Motor neuron (in vitro differentiated cells): ENCODE results near the gene MAJIN. TPM values are rescaled to one million over a fixed set of nuclear protein-coding genes. Genes with fewer than 3 reads are reported as not detected.
"Not testable (repeated sequence)": the region's sequence is repeated elsewhere in the genome, so short reads cannot be mapped to it uniquely, and the experiment has no call there.

Source experiments
- ATAC-seq, 8 experiments: fragments of 200-7000 bp; cut with Tn5 transposase; replicated peaks in 6 of 8; 2 replicates each; pipeline ENCODE4 v1.8.0; 2021; ENCODE audit warnings: mild to moderate bottlenecking in 8 of 8, moderate library complexity in 8 of 8
- H3K27ac ChIP-seq, 2 donors: fragments of 250-450 bp; sonication (Bioruptor Pico); 2 replicates each; pipeline ENCODE4 v1.9.0; 2021; ENCODE audit warnings: antibody characterized with exemption in 2 of 2, mild to moderate bottlenecking in 2 of 2, moderate library complexity in 1 of 2
- H3K4me1 ChIP-seq, 2 donors: fragments of 250-450 bp; sonication (Bioruptor Pico); replicated peaks in 1 of 2; 2 replicates each; pipeline ENCODE4 v1.6.1; 2021; ENCODE audit warnings: antibody characterized with exemption in 2 of 2, mild to moderate bottlenecking in 2 of 2, moderate library complexity in 1 of 2
- H3K4me3 ChIP-seq, 5 donors: fragments of 250-450 bp; sonication (Bioruptor Pico); 2 replicates each; pipeline ENCODE4 v1.9.0; 2021; ENCODE audit warnings: antibody characterized with exemption in 5 of 5, mild to moderate bottlenecking in 5 of 5, moderate library complexity in 4 of 5
- WGBS, 10 experiments: fragments of 450-650 bp; shearing (Covaris generic); methylation state at CpG; one replicate each; pipeline ENCODE4 v1.0.0; 2022; 5-methylcytosine and 5-hydroxymethylcytosine counted together
- in situ Hi-C, 9 experiments: fragments of 400-800 bp; cut with MboI; loops; one replicate each; pipeline ENCODE4 v1.15.0; 2021; ENCODE audit warnings: low sequenced_read_pairs in 9 of 9, low pct_unique_long_range_greater_than_20kb in 2 of 9; ENCODE audit not compliant: unreplicated experiment in 9 of 9
- total RNA-seq, 8 experiments: library from RNA; unstranded; fragments of 300-600 nt; gene quantifications; 2 replicates each; pipeline versions ENCODE4 v1.2.3 to v1.2.4, GENCODE V29; 2022

MAJIN gene
- total RNA-seq, 8 experiments from 2014 or later: 0.11 to 1.8 (median 0.18) TPM; not detected in 4

DNA sequence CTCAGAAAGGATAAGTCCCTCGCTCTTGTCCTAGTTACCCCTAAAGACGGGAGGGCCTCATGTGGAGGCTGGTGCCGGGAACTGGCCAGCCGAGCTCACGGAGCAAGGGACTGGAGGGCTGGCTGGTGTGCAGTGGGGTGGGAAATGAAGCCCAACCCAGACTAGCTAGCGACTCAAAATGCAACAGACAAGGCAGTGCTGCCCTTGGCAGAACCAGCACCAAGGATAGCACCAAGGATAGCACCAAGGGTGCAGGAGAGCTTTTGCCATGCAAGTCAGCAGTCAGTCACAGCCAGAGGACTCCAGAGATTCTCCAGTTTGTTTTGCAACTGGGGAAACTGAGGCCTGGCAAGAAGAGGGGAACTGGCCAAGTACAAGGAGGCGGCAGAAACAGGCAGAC, 31.4 kb upstream of the MAJIN start:
- WGBS, 10 experiments: 73 to 83% methylated on average over 1 to 3 of the region's 7 CpGs; no CpG with 5 or more reads in 8 of the 10 experiments
- no peak for ATAC-seq
- Histone ChIP-seq H3K4me1 (no peaks in the 10 kb centered on the region), H3K27ac (no peak overlapping the region), H3K4me3 (no peak overlapping the region)
- in situ Hi-C loops: no loop called here

GRCh38 chr11:65002706-65003105, 30.8 kb upstream of the MAJIN start:
- Histone ChIP-seq H3K27ac (no peak overlapping the region), H3K4me1 (no peaks in the 10 kb centered on the region), H3K4me3 (no peak overlapping the region)
- no peak for ATAC-seq
- in situ Hi-C loops: no loop called here
- WGBS, 10 experiments: 0 to 90% (median 72%) methylated on average over 2 to 5 of the region's 5 CpGs; no CpG with 5 or more reads in 5 of the 10 experiments

GRCh38 chr11:64999478-64999877, 27.6 kb upstream of the MAJIN start:
- ATAC-seq: no peak
- 40 to 100% (median 64%) methylated on average over 1 of the region's 1 CpG; no CpG with 5 or more reads in 6 of the 10 experiments for WGBS, 10 experiments
- H3K27ac ChIP-seq: no peak overlapping the region
- in situ Hi-C loops: no loop called here
- H3K4me1 ChIP-seq: peaks cover 0 to 4% of the 10 kb centered on the region in 2 donors
- no peak overlapping the region for H3K4me3 ChIP-seq

- in situ Hi-C loops: no loop called here
- H3K4me1 ChIP-seq: peaks cover 0 to 4% of the 10 kb centered on the region in 2 donors
- no peak overlapping the region for H3K27ac ChIP-seq
- peak in 1 of 8 experiments; percentile 14 for ATAC-seq
- no peak overlapping the region for H3K4me3 ChIP-seq
- WGBS, 10 experiments: 36 to 100% (median 90%) methylated on average over 1 to 5 of the region's 9 CpGs; no CpG with 5 or more reads in 3 of the 10 experiments
Observed at GRCh38 chr11:64998690-64999431, 27.0 kb upstream of the MAJIN start.

GRCh38 chr11:64998141-64998540, 26.2 kb upstream of the MAJIN start:
- peaks cover 0 to 4% of the 10 kb centered on the region in 2 donors for H3K4me1 ChIP-seq
- ATAC-seq: no peak
- no peak overlapping the region for H3K27ac ChIP-seq
- no peak overlapping the region for H3K4me3 ChIP-seq
- in situ Hi-C loops: no loop called here
- 40 to 100% (median 71%) methylated on average over 1 of the region's 1 CpG; no CpG with 5 or more reads in 7 of the 10 experiments for WGBS, 10 experiments

DNA sequence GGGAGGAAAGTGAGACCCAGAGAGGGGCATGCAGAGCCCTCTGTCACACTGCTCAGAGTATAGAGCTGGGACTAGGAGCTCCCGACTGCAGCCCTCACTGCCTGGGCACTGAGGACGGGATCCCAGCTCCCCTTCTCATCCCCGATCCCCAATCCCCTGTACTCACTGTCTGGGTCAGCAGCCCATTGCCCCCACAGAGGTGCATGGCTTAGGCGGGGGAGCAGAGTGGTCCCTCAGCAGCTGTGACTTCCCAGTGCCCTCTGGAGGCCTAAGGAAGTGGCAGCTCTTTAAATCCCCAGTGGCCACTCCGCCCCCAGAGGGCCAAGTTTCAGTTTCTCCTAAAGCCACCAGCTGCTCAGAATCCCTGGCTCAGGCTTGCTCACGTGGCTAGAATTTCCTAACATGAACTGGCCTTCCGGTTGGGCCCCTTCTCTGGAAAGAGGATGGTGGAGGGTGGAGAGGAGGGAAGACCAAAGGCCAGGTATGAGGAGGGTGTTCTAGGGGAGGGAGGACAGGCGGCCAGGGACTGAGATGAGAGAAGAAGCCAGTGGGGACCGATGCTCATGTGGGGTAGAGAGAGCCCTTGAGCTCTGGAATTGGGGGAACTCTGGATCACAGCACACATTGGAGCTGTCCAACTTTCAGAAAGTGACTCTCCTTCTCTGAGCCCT, 24.9 kb upstream of the MAJIN start, which contains the start of gene BATF2:
Gene BATF2, minus strand, starts transcription at position 262 of the 671 bp plus-strand sequence. Its CDS starts 57 bp downstream, at position 205.
- WGBS, 10 experiments: 0 to 100% (median 33%) methylated on average over 1 to 5 of the region's 9 CpGs; no CpG with 5 or more reads in 4 of the 10 experiments
- Histone ChIP-seq H3K27ac (no peak within 1 kb of the TSS), H3K4me1 (peaks cover 0 to 4% of the 10 kb centered on the region in 2 donors), H3K4me3 (no peak within 1 kb of the TSS)
- in situ Hi-C loops: no loop called here
- ATAC-seq: peak; percentile 90 to 98 (median 94)

DNA sequence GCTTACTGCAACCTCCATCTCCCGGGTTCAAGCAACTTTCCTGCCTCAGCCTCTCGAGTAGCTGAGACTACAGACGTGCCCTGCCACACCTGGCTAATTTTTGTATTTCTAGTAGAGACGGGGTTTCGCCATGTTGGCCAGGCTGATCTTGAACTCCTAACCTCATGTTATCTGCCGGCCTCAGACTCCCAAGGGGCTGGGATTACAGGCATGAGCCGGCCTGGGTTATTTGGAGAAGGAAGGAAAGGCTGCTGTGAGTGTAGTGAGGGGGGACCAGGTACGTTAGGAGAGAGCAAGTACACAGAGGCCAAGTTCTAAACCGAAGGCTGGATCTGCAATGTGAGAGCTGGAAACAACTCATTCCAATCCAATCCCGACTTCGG, 24.4 kb upstream of the MAJIN start:
- 0 to 100% (median 65%) methylated on average over 1 to 5 of the region's 11 CpGs; no CpG with 5 or more reads in 4 of the 10 experiments for WGBS, 10 experiments
- Histone ChIP-seq H3K4me1 (peaks cover 0 to 4% of the 10 kb centered on the region in 2 donors), H3K27ac (no peak overlapping the region), H3K4me3 (no peak overlapping the region)
- in situ Hi-C loops: no loop called here
- peak in 2 of 8 experiments; percentile 11 to 13 for ATAC-seq

DNA sequence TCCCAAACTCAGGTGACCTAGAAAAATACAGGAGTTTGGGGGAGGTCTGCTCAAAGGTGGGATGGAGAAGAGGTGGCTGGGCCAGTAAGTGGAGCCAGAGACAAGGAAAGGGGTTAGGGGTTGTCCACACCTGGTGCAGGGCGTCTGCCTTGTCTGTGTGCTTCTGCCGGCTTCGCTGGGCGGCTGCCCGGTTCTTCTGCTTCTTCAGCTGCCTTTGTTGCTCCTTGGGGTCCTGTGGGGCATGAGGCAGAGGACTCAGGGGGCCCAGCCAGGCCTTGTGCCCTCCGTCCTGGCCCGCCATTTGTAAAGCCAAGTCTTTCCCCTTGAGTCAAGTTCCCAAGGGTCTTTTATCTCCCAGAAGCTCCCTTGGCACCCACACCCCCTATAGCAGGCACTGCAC, 22.4 kb upstream of the MAJIN start:
- no peak for ATAC-seq
- 70 to 80% methylated on average over 2 to 4 of the region's 7 CpGs; no CpG with 5 or more reads in 8 of the 10 experiments for WGBS, 10 experiments

DNA sequence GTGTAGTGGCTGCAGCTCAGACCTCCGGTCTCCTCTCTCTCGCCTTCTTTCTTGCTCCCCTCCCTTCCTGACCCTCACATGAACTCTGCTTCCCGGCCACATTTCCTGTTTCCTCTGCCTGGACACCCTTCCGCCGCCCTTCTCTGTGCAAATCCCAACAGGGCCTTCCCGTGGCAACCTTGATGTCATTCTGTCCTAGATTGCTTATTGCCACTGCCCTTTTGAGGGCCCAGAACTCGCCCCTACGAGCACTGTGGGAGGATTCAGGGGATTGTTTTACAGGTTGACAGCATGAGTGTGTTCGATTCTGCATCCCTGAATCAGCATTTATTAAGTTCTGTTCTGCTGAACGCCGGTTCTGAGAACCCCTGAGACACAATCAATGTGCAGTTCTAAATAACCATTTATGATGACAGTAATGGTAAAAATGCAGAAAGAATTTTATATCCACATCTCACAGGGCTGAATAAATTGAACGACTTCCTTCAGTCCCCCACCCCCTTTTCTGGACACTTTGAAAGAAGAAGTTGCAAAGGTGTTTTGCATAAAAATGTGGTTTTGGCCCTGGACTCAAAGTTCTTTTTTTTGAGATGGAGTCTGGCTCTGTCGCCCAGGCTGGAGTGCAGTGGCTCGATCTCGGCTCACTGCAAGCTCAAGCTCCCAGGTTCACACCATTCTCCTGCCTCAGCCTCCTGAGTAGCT, 18.5 kb upstream of the MAJIN start:
- 12 to 80% (median 48%) methylated on average over 1 to 8 of the region's 15 CpGs for WGBS, 10 experiments
- in situ Hi-C loops: no loop called here
- H3K27ac ChIP-seq: peak overlapping the region; percentile 68 to 71
- ATAC-seq: peak; percentile 84 to 96 (median 90)
- H3K4me1 ChIP-seq: peaks cover 14% of the 10 kb centered on the region in 2 donors
- H3K4me3 ChIP-seq: no peak overlapping the region

More for the DNA sequence above, 22.4 kb upstream of the MAJIN start:
- Histone ChIP-seq H3K27ac (no peak overlapping the region), H3K4me3 (no peak overlapping the region), H3K4me1 (peaks cover 14 to 17% of the 10 kb centered on the region in 2 donors)
- in situ Hi-C loops: no loop called here

DNA sequence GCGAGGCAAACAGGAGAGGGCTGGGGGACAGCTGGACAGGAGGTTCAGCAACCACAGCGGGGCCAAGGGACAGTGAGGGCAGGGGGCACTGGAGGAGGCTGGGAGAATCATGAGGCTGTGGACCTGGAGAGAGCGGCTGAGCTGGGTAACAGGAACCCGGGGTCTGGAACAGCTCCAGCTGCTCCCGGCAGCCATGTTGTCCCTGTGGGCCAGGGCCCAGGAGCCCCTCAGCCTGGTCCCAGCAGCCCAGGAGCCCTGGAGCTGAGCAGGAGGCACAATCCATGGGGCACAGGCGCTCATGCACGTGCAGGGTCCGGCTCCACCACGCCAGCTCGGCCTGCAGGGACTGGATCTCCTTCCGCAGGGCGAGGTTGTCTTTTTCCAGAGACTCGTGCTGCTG, 17.5 kb upstream of the MAJIN start:
- 93 to 100% methylated on average over 1 to 2 of the region's 13 CpGs; no CpG with 5 or more reads in 8 of the 10 experiments for WGBS, 10 experiments
- H3K27ac ChIP-seq: peak overlapping the region; percentile 68 to 71
- peak in 4 of 8 experiments; percentile 2 to 8 (median 5) for ATAC-seq

DNA sequence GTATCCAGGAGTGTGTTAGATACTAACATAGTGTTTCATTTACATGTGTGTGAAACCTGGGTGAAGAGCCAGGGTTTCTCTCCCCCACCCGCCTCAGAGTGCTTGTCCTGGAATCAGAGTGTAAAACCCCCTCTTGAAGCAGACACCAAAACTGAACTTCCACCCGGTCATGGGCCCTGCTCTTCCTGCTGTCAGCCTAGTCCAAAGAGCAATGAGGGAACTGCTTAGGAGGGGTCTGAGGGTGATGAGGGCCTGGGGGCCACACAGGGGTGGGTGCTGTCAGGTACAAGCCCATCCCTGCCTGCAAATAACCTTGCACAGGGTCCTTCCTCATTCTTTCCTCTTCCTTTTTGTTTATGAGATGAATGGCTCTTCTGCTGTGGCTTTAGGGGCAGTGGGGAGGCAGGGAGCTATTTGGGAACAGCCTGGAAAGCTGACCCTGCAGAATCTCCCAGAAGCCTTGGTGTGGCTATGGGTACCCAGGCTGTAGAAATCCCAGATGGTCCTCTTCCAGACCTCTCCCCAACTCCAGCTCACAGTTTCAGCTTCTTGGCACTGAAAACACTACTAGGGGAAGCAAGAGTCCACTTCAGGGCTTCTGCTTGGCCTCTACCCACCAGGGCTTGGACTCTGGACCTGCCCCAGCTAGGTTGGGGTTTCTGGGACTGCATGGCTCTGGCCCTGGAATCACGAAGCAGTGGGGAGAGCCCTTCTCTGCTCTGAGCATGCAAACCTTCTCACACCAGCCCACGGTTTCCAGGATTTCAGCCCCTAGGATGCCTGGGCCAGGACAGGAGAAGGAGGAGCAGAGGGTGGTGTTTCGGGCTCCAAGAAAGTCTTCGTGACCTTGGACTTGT, 16.3 kb upstream of the MAJIN start:
- WGBS, 10 experiments: 20 to 100% (median 100%) methylated on average over 1 to 2 of the region's 6 CpGs; no CpG with 5 or more reads in 2 of the 10 experiments

More for the DNA sequence above, 17.5 kb upstream of the MAJIN start:
- H3K4me3 ChIP-seq: no peak overlapping the region
- peaks cover 14% of the 10 kb centered on the region in 2 donors for H3K4me1 ChIP-seq
- in situ Hi-C loops: no loop called here

GRCh38 chr11:64983339-64983738, 11.4 kb upstream of the MAJIN start:
- 30 to 100% (median 75%) methylated on average over 1 to 5 of the region's 5 CpGs; no CpG with 5 or more reads in 1 of the 10 experiments for WGBS, 10 experiments
- in situ Hi-C loops, ATAC-seq, H3K4me1 ChIP-seq, H3K27ac ChIP-seq, H3K4me3 ChIP-seq: not testable (repeated sequence)

More for the DNA sequence above, 16.3 kb upstream of the MAJIN start:
- in situ Hi-C loops: no loop called here
- H3K4me3 ChIP-seq: no peak overlapping the region
- no peak overlapping the region for H3K27ac ChIP-seq
- peaks cover 14% of the 10 kb centered on the region in 2 donors for H3K4me1 ChIP-seq
- no peak for ATAC-seq
